Measurements from ENCODE around the gene POGLUT3.

Gene POGLUT3

GRCh38 chr11:108491936-108492335, 6.2 kb downstream of the POGLUT3 start:
- TF ChIP-seq GABPA (IDR thresholded peaks at IDR 0.05; ENCODE audit: low read depth): no peak
- TF ChIP-seq SPI1 (IDR thresholded peaks at IDR 0.05; ENCODE audit: borderline replicate concordance, low read depth): no peak
- TF ChIP-seq POLR2AphosphoS5 (IDR thresholded peaks at IDR 0.05; ENCODE audit: low read depth): no peak
- no peak for TF ChIP-seq CTCF (IDR thresholded peaks at IDR 0.05; ENCODE audit: insufficient read depth, low read length)
- TF ChIP-seq REST (IDR thresholded peaks at IDR 0.05; ENCODE audit: insufficient replicate concordance, low read depth): no peak
- no peak overlapping the region for H3K27ac ChIP-seq (replicated peaks)
- H3K4me3 ChIP-seq (replicated peaks; ENCODE audit: insufficient read depth, low read length): no peak overlapping the region
- H3K27me3 ChIP-seq (ENCODE audit: insufficient read depth, poor library complexity, severe bottlenecking): no peaks in the 10 kb centered on the region
- no peak for DNase-seq (ENCODE audit: low read depth in 1 of 2, low spot score in 1 of 2)

- no peak for DNase-seq (ENCODE audit: low read depth in 1 of 2, low spot score in 1 of 2)
- Histone ChIP-seq H3K4me3 (replicated peaks; ENCODE audit: insufficient read depth, low read length) (no peak overlapping the region), H3K27me3 (ENCODE audit: insufficient read depth, poor library complexity, severe bottlenecking) (no peaks in the 10 kb centered on the region), H3K27ac (replicated peaks) (no peak overlapping the region)
- TF ChIP-seq POLR2AphosphoS5 (IDR thresholded peaks at IDR 0.05; ENCODE audit: low read depth) (no peak), CTCF (IDR thresholded peaks at IDR 0.05; ENCODE audit: insufficient read depth, low read length) (no peak), SPI1 (IDR thresholded peaks at IDR 0.05; ENCODE audit: borderline replicate concordance, low read depth) (no peak), GABPA (IDR thresholded peaks at IDR 0.05; ENCODE audit: low read depth) (no peak), REST (IDR thresholded peaks at IDR 0.05; ENCODE audit: insufficient replicate concordance, low read depth) (no peak)
These were observed 11.4 kb downstream of the POGLUT3 start for GRCh38 chr11:108486828-108487227.

GRCh38 chr11:108486331-108486730, 11.9 kb downstream of the POGLUT3 start:
- DNase-seq (ENCODE audit: low read depth in 1 of 2, low spot score in 1 of 2): no peak
- TF ChIP-seq SPI1 (IDR thresholded peaks at IDR 0.05; ENCODE audit: borderline replicate concordance, low read depth) (no peak), REST (IDR thresholded peaks at IDR 0.05; ENCODE audit: insufficient replicate concordance, low read depth) (no peak), POLR2AphosphoS5 (IDR thresholded peaks at IDR 0.05; ENCODE audit: low read depth) (no peak), CTCF (IDR thresholded peaks at IDR 0.05; ENCODE audit: insufficient read depth, low read length) (no peak), GABPA (IDR thresholded peaks at IDR 0.05; ENCODE audit: low read depth) (no peak)
- no peak overlapping the region for H3K4me3 ChIP-seq (replicated peaks; ENCODE audit: insufficient read depth, low read length)

More at GRCh38 chr11:108486331-108486730, 11.9 kb downstream of the POGLUT3 start:
- Histone ChIP-seq H3K27me3 (ENCODE audit: insufficient read depth, poor library complexity, severe bottlenecking) (no peaks in the 10 kb centered on the region), H3K27ac (replicated peaks) (no peak overlapping the region)
